Measurements from ENCODE around the gene NIT2. TPM values are rescaled to one million over a fixed set of nuclear protein-coding genes. Genes with fewer than 3 reads are reported as not detected.
A peak's percentile ranks its signal among the peaks of the same experiment; 100 is the strongest.
"Not testable (repeated sequence)": the region's sequence is repeated elsewhere in the genome, so short reads cannot be mapped to it uniquely, and the experiment has no call there.

The NIT2 gene
- total and polyA plus RNA-seq, 8 donors: 14.2 to 38.6 (median 17.5) TPM

GRCh38 chr3:100348727-100349126 is 14.2 kb downstream of the NIT2 start:
- no peak overlapping the region for H3K27ac ChIP-seq
- no peak overlapping the region for H3K4me3 ChIP-seq
- H3K27me3 ChIP-seq: no peaks in the 10 kb centered on the region
- ATAC-seq (no peak), FAIRE-seq (no peak), DNase-seq (no peak)
- no peak for TF ChIP-seq CTCF (IDR thresholded peaks at IDR 0.05)
- 95 to 98% methylated on average over 5 of the region's 5 CpGs for WGBS, 2 donors
- peaks cover 0 to 15% (median 13%) of the 10 kb centered on the region in 3 donors for H3K36me3 ChIP-seq
- no peaks in the 10 kb centered on the region for H3K9me3 ChIP-seq
- H3K4me1 ChIP-seq: no peaks in the 10 kb centered on the region
- intact Hi-C loops (cut with DNase I): no loop called here

- ATAC-seq; FAIRE-seq; H3K4me3 ChIP-seq; DNase-seq; H3K9me3 ChIP-seq; H3K27me3 ChIP-seq; H3K27ac ChIP-seq; intact Hi-C loops (cut with DNase I); H3K4me1 ChIP-seq: not testable (repeated sequence)
- peaks cover 0 to 15% (median 8%) of the 10 kb centered on the region in 3 donors for H3K36me3 ChIP-seq
- 100% methylated on average over 1 of the region's 2 CpGs; no CpG with 5 or more reads in 1 of the 2 donors for WGBS, 2 donors
Measured at GRCh38 chr3:100351770-100352169, 17.2 kb downstream of the NIT2 start.

- intact Hi-C loops (cut with DNase I): no loop called here
- WGBS, 2 donors: 92 to 93% methylated on average over 10 of the region's 10 CpGs
- no peak for TF ChIP-seq CTCF (IDR thresholded peaks at IDR 0.05)
- Histone ChIP-seq H3K27me3 (no peaks in the 10 kb centered on the region), H3K27ac (no peak overlapping the region), H3K9me3 (no peaks in the 10 kb centered on the region), H3K4me1 (no peaks in the 10 kb centered on the region), H3K4me3 (no peak overlapping the region), H3K36me3 (peaks cover 0 to 15% (median 8%) of the 10 kb centered on the region in 3 donors)
- no peak for DNase-seq
- ATAC-seq: peak in 1 of 4 donors; percentile 25
- FAIRE-seq: no peak
Measured at GRCh38 chr3:100352296-100353231, 18.0 kb downstream of the NIT2 start.

- no peak for DNase-seq
- TF ChIP-seq CTCF (IDR thresholded peaks at IDR 0.05): no peak
- H3K9me3 ChIP-seq: no peaks in the 10 kb centered on the region
- no peak for FAIRE-seq
- no peaks in the 10 kb centered on the region for H3K4me1 ChIP-seq
- no peaks in the 10 kb centered on the region for H3K27me3 ChIP-seq
- intact Hi-C loops (cut with DNase I): no loop called here
- H3K27ac ChIP-seq: no peak overlapping the region
- peak in 3 of 4 donors; percentile 45 to 82 (median 75) for ATAC-seq
- no peak overlapping the region for H3K4me3 ChIP-seq
- peaks cover 0 to 5% (median 0%) of the 10 kb centered on the region in 3 donors for H3K36me3 ChIP-seq
- 58 to 74% methylated on average over 3 of the region's 3 CpGs for WGBS, 2 donors
Measured at GRCh38 chr3:100354850-100355249, 20.3 kb downstream of the NIT2 start.

GRCh38 chr3:100358413-100358812 is 23.9 kb downstream of the NIT2 start:
- intact Hi-C loops (cut with DNase I): no loop called here
- H3K36me3 ChIP-seq: peaks cover 0 to 14% (median 0%) of the 10 kb centered on the region in 3 donors
- no peaks in the 10 kb centered on the region for H3K4me1 ChIP-seq
- H3K27me3 ChIP-seq: no peaks in the 10 kb centered on the region
- no peak for ATAC-seq
- 85 to 87% methylated on average over 2 of the region's 2 CpGs for WGBS, 2 donors
- H3K4me3 ChIP-seq: no peak overlapping the region
- TF ChIP-seq CTCF (IDR thresholded peaks at IDR 0.05): no peak
- no peak for FAIRE-seq
- DNase-seq: no peak
- no peak overlapping the region for H3K27ac ChIP-seq
- no peaks in the 10 kb centered on the region for H3K9me3 ChIP-seq

Data from pancreas (tissue), 10 donors.